GM19452 (cell line): ENCODE results near the gene TCEAL7.
"Not testable (repeated sequence)": the region's sequence is repeated elsewhere in the genome, so short reads cannot be mapped to it uniquely, and the experiment has no call there.

ENCODE experiments used
- ATAC-seq: cut with Tn5 transposase; IDR thresholded peaks from one replicate; pipeline ENCODE4 v1.9.1; 2021; ENCODE audit not compliant: unreplicated experiment

TCEAL7 gene

GRCh38 chrX:103329991-103330390 is at the start of gene TCEAL7:
Gene TCEAL7 (plus strand): TSS chrX:103330239. CDS start chrX:103331404, 1,165 bp downstream.
- no peak for ATAC-seq

- ATAC-seq: no peak
Measured at GRCh38 chrX:103293118-103293517, 36.9 kb upstream of the TCEAL7 start.

DNA sequence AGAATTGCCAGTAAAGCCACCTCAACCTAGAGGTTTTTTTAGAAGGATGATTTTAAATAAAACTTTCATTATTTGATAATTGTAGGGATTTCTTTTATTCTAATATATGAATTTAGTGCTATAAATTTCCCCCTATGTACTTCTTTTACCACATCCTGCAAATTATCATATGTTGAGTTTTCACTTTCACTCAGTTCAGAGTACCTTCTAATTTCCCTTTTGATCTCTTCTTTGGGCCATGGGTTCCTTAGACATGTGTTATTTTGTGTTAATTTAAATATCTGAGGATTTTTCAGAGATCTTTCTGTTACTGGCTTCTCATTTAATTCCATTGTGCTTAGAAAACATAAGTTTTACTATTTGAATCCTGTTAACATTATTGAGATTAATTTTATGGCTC is 25.3 kb upstream of the TCEAL7 start:
- no peak for ATAC-seq

DNA sequence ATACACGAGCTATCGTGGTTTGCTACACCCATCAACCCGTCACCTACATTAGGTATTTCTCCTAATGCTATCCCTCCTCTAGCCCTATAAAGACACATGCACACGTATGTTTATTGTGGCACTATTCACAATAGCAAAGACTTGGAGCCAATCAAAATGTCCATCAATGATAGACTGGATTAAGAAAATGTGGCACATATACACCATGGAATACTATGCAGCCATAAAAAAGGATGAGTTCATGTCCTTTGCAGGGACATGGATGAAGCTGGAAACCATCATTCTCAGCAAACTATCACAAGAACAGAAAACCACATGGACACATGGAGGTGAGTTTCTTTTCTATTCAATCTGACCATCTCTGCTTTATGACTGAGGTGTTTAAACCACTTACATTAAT is 24.4 kb upstream of the TCEAL7 start:
- not testable (repeated sequence) for ATAC-seq

GRCh38 chrX:103309860-103310554 is 20.0 kb upstream of the TCEAL7 start:
- ATAC-seq: no peak

- peak; percentile 97 for ATAC-seq
Measured at GRCh38 chrX:103310555-103311398, 19.3 kb upstream of the TCEAL7 start, which contains the start of gene BEX2. Gene BEX2 (minus strand): TSS chrX:103310990. CDS start chrX:103309976, 1,014 bp downstream.

- ATAC-seq: no peak
Measured at GRCh38 chrX:103311399-103311780, 18.6 kb upstream of the TCEAL7 start.

- no peak for ATAC-seq
Measured at GRCh38 chrX:103330681-103331288, 746 bp downstream of the TCEAL7 start.

DNA sequence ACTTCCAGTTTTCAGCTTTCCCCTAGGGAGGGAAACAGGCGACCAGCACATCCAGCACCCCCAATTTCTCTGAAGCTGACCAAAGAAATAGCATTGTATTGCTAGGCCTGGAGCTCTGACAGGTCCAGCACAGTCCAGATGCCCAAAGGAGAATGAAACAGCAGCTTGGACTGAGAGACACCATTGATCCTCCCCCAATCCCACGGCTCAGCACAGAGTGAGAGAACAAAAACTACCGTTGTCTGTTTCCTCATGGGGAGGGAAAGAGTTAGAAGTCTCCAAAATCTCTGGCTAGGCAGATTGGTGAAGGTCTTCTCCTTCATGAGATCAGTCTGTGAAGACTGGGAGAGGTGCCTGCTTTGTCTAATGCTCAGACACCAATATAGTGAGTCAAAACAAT is 8.6 kb downstream of the TCEAL7 start:
- ATAC-seq: no peak

DNA sequence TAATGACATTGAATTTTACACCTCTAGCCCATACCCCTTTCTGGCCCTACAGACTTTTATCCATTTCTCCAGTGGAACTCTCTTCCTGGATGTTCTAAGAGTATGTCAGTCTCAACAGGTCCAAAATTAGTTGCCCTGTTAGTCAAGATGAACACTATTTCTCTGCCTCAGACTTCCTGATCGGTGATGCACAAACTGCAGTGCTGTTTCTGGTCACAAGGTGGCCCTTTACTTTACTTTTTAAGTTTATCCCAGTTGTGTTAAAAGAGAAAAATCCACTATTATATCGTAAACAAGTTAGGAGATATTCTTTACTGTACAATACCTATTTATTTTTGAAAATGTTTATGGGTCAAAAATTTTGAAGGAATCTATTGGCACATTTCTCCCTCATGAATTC is 13.1 kb downstream of the TCEAL7 start:
- no peak for ATAC-seq

- no peak for ATAC-seq
Measured at GRCh38 chrX:103344606-103345005, 14.6 kb downstream of the TCEAL7 start.

GRCh38 chrX:103347682-103348397 is 17.8 kb downstream of the TCEAL7 start:
- no peak for ATAC-seq

DNA sequence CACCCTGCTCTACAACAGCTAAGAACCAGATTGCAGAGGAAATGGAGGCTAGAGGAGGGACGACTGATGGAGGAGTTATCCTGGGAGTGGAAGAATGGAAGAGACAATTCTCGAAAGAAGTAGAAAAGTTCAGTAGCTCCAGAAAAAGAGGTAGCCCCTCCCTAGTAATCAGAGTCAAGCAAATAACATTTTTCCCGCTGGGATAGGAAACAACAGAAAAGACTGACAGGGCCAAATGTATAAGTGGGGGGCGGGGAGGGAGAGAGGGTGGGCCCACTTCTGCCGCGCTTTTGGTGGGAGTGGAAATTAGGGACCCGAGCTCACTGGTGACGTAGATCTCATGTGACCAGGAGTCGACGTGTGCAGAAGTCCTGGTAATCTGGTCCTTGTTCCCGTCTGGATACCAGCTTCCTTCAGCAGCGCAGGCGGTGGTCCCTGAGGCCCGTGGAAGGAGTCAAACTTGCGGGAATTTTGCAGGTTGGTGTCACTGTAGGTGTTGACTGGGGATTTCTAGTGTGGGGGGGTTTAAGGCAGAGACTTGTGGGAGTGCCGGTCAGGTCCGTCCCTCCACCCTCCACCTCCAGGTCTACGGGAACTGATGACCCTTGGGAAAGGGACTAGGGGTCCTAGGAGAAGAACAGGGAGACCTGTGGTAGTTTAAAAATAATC is 26.2 kb downstream of the TCEAL7 start, which contains the start of gene TCEAL9:
TCEAL9 (plus strand) TSS at position 377 of the 669 bp plus-strand sequence. CDS start 1,179 bp downstream, outside the sequence.
- ATAC-seq: no peak

GRCh38 chrX:103356858-103357257 is 26.8 kb downstream of the TCEAL7 start:
- ATAC-seq: no peak

GRCh38 chrX:103357871-103358270 is 27.8 kb downstream of the TCEAL7 start:
- no peak for ATAC-seq

DNA sequence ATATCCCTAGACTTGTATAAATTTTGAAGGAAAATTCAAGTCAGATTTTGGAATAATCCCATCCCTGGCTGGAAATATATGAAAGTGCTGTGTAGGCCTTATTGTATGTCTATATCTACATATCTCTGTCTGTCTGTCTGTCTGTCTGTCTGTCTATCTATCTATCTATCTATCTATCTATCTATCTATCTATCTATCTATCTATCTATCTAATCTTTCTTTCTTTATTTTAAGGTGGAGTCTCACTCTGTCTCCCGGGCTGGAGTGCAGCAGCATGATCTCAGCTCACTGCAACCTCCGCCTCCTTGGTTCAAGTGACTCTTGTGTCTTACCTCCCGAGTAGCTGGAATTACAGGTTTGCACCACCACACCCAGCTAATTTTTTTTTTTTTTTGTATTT is 29.6 kb downstream of the TCEAL7 start:
- ATAC-seq: not testable (repeated sequence)

DNA sequence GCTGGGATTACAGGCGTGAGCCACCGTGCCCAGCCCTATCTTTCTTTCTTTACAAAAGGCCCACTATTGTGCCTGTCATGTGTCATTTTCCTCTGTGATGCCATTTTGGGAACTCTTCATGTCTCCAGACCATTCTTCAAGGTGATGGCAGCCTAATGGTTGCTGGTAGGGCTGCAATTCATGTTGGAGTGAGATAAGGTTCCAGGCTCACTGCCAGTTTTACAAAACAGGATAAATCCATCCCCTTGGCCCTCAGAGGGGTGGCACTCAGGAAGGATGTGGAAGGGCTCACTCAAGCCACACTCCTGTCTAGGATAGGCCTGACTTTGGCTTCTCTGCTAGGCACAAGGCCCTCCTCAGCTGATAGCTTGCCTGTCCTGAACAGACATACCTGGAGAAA is 30.1 kb downstream of the TCEAL7 start:
- ATAC-seq: no peak

DNA sequence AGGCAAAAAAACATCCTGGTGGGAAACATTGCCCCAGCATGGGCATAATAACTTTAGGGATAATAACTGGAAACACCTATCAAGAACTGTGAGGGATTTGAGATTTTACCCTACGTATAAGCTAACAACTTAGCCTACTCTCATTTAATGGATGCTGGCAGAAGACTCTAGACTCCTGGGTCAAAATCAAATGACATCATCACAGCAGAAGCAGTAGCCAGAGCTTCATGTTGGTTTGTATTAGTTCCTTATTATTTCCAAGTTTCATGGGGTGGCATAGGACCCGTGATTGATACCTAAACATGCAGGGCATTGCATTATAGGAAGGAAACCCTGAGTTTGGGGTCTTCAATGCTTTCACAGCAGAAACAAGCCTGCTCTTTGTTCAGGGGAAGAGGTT is 30.9 kb downstream of the TCEAL7 start:
- ATAC-seq: no peak

GRCh38 chrX:103361798-103362197 is 31.8 kb downstream of the TCEAL7 start:
- ATAC-seq: no peak

- ATAC-seq: no peak
Measured at GRCh38 chrX:103362474-103362873, 32.4 kb downstream of the TCEAL7 start.
